A673 (cell line): ENCODE results near the gene STK26.

ENCODE experiments used
- CTCF ChIP-seq: fragments of 300-800, 200-600 bp; sonication (generic); conservative IDR thresholded peaks from 2 replicates; pipeline ENCODE4 v1.5.1; 2017; ENCODE audit warnings: low read depth, mild to moderate bottlenecking, antibody characterized with exemption, low read length, moderate library complexity, mixed read lengths
- EZH2 ChIP-seq: fragments of 200-600 bp; sonication (generic); IDR thresholded peaks from 2 replicates; pipeline ENCODE4 v1.6.1; 2017; ENCODE audit warnings: borderline replicate concordance, low read depth, mild to moderate bottlenecking, mixed read lengths, antibody characterized with exemption, low read length; ENCODE audit not compliant: poor library complexity, severe bottlenecking

- no peak for TF ChIP-seq CTCF
- no peak for TF ChIP-seq EZH2
Observed at GRCh38 chrX:132085786-132086185, 62.7 kb downstream of the STK26 start.
